GM18873 (cell line): Measurements from ENCODE around the gene GNAQ.

Experiments
- ATAC-seq: cut with Tn5 transposase; IDR thresholded peaks from one replicate; pipeline ENCODE4 v1.9.1; 2021; ENCODE audit warnings: mild to moderate bottlenecking, moderate library complexity, moderate number of reproducible peaks; ENCODE audit not compliant: unreplicated experiment, low FRiP score

GNAQ gene

GRCh38 chr9:77980622-77981021, 51.0 kb downstream of the GNAQ start:
- no peak for ATAC-seq

- ATAC-seq, result no peak
These were observed 53.4 kb downstream of the GNAQ start for GRCh38 chr9:77978086-77978781.

- no peak for ATAC-seq
These were observed 54.4 kb downstream of the GNAQ start for GRCh38 chr9:77977210-77977611.

GRCh38 chr9:77975806-77976205, 55.8 kb downstream of the GNAQ start:
- no peak for ATAC-seq

- ATAC-seq, result no peak
These were observed 56.6 kb downstream of the GNAQ start for GRCh38 chr9:77975036-77975435.

GRCh38 chr9:77974434-77974833, 57.2 kb downstream of the GNAQ start:
- no peak for ATAC-seq

- no peak for ATAC-seq
These were observed 62.5 kb downstream of the GNAQ start for GRCh38 chr9:77969083-77969482.

GRCh38 chr9:77968506-77968905, 63.1 kb downstream of the GNAQ start:
- ATAC-seq, result no peak

- no peak for ATAC-seq
These were observed 64.9 kb downstream of the GNAQ start for GRCh38 chr9:77966718-77967117.

- ATAC-seq, result no peak
These were observed 66.0 kb downstream of the GNAQ start for GRCh38 chr9:77965445-77966123.

GRCh38 chr9:77964258-77964657, 67.4 kb downstream of the GNAQ start:
- ATAC-seq, result no peak

GRCh38 chr9:77961541-77961940, 70.1 kb downstream of the GNAQ start:
- no peak for ATAC-seq

GRCh38 chr9:77960356-77961153, 71.1 kb downstream of the GNAQ start:
- no peak for ATAC-seq

- ATAC-seq, result no peak
These were observed 71.8 kb downstream of the GNAQ start for GRCh38 chr9:77959803-77960202.

- ATAC-seq, result no peak
These were observed 74.0 kb downstream of the GNAQ start for GRCh38 chr9:77957652-77958051.

- ATAC-seq, result no peak
These were observed 75.1 kb downstream of the GNAQ start for GRCh38 chr9:77956555-77956954.

GRCh38 chr9:77954666-77955015, 77.0 kb downstream of the GNAQ start:
- no peak for ATAC-seq

GRCh38 chr9:77954013-77954665, 77.5 kb downstream of the GNAQ start:
- no peak for ATAC-seq

GRCh38 chr9:77953590-77953989, 78.0 kb downstream of the GNAQ start:
- no peak for ATAC-seq

- no peak for ATAC-seq
These were observed 78.8 kb downstream of the GNAQ start for GRCh38 chr9:77952635-77953328.
